CD4-positive, alpha-beta T cell treated with Interleukin-17A for 1 hour (primary cell): ENCODE data around the gene CSNK1G2.

Source experiments
- DNase-seq: peaks from one replicate; pipeline ENCODE4 v3.0.0-alpha.2; 2020

The CSNK1G2 gene

GRCh38 chr19:1944916-1945561 is 4.1 kb downstream of the CSNK1G2 start:
- no peak for DNase-seq

- peak; percentile 28 for DNase-seq
Measured at GRCh38 chr19:1945899-1946298, 4.9 kb downstream of the CSNK1G2 start.

GRCh38 chr19:1947651-1948209 is 6.8 kb downstream of the CSNK1G2 start:
- DNase-seq: no peak

GRCh38 chr19:1949304-1950101 is 8.5 kb downstream of the CSNK1G2 start:
- DNase-seq: no peak

GRCh38 chr19:1950640-1951039 is 9.7 kb downstream of the CSNK1G2 start:
- DNase-seq: no peak

GRCh38 chr19:1952635-1953034 is 11.7 kb downstream of the CSNK1G2 start:
- DNase-seq: no peak

GRCh38 chr19:1953037-1953436 is 12.1 kb downstream of the CSNK1G2 start:
- DNase-seq: no peak

GRCh38 chr19:1953441-1954094 is 12.6 kb downstream of the CSNK1G2 start:
- DNase-seq: no peak

- no peak for DNase-seq
Measured at GRCh38 chr19:1954532-1954933, 13.6 kb downstream of the CSNK1G2 start.

GRCh38 chr19:1955171-1956121 is 14.5 kb downstream of the CSNK1G2 start:
- DNase-seq: no peak

GRCh38 chr19:1956122-1956494 is 15.1 kb downstream of the CSNK1G2 start:
- no peak for DNase-seq

GRCh38 chr19:1956868-1957492 is 16.0 kb downstream of the CSNK1G2 start:
- DNase-seq: no peak

GRCh38 chr19:1957562-1958248 is 16.7 kb downstream of the CSNK1G2 start:
- no peak for DNase-seq

- no peak for DNase-seq
Measured at GRCh38 chr19:1959928-1960589, 19.1 kb downstream of the CSNK1G2 start.

GRCh38 chr19:1961000-1961883 is 20.3 kb downstream of the CSNK1G2 start:
- no peak for DNase-seq

- DNase-seq: no peak
Measured at GRCh38 chr19:1962674-1963073, 21.7 kb downstream of the CSNK1G2 start.

- peak; percentile 37 for DNase-seq
Measured at GRCh38 chr19:1967087-1967608, 26.2 kb downstream of the CSNK1G2 start.

GRCh38 chr19:1968279-1969175 is 27.6 kb downstream of the CSNK1G2 start:
- DNase-seq: no peak
